Measurements from ENCODE around the gene KLHL30.

KLHL30 gene

GRCh38 chr2:238136820-238137537 is 1.5 kb upstream of the KLHL30 start:
- ChIA-PET POLR2A (interaction anchor here (0.6 kb wide), 1 partner anchor 17 kb away, joined by 3 read pairs; no protein-coding TSS in a partner anchor), CTCF (interaction anchor here (1.2 to 2.2 kb wide), 5 partner anchors 9 to 126 kb away, joined by 3 to 13 read pairs (median 4); no protein-coding TSS in a partner anchor)
- no peak for TF ChIP-seq CTCF (IDR thresholded peaks at IDR 0.05; ENCODE audit: insufficient read depth, low read length, missing control alignments)
- no peak overlapping the region for H3K4me3 ChIP-seq (ENCODE audit: low read depth, low read length)
- no peak for DNase-seq (ENCODE audit: low read depth, low spot score)

- POLR2A ChIA-PET: interaction anchor here (0.6 kb wide), 1 partner anchor 17 kb away, joined by 3 read pairs; no protein-coding TSS in a partner anchor
- CTCF ChIA-PET: interaction anchor here (1.2 to 2.2 kb wide), 5 partner anchors 10 to 125 kb away, joined by 3 to 13 read pairs (median 4); no protein-coding TSS in a partner anchor
- no peak for DNase-seq (ENCODE audit: low read depth, low spot score)
- no peak for TF ChIP-seq CTCF (IDR thresholded peaks at IDR 0.05; ENCODE audit: insufficient read depth, low read length, missing control alignments)
- no peak overlapping the region for H3K4me3 ChIP-seq (ENCODE audit: low read depth, low read length)
These were observed 583 bp upstream of the KLHL30 start for GRCh38 chr2:238137885-238138284.

GRCh38 chr2:238139196-238140039 is 950 bp downstream of the KLHL30 start:
- TF ChIP-seq CTCF (IDR thresholded peaks at IDR 0.05; ENCODE audit: insufficient read depth, low read length, missing control alignments): peak; percentile 44
- no peak for DNase-seq (ENCODE audit: low read depth, low spot score)
- no peak overlapping the region for H3K4me3 ChIP-seq (ENCODE audit: low read depth, low read length)
- POLR2A ChIA-PET: no interaction called here
- CTCF ChIA-PET: interaction anchor here (0.9 to 1.2 kb wide), 2 partner anchors 10 to 13 kb away, joined by 3 to 4 read pairs; no protein-coding TSS in a partner anchor

GRCh38 chr2:238140040-238140439 is 1.6 kb downstream of the KLHL30 start:
- no peak for TF ChIP-seq CTCF (IDR thresholded peaks at IDR 0.05; ENCODE audit: insufficient read depth, low read length, missing control alignments)
- no peak overlapping the region for H3K4me3 ChIP-seq (ENCODE audit: low read depth, low read length)
- ChIA-PET POLR2A (no interaction called here), CTCF (interaction anchor here (0.8 to 1.2 kb wide), 2 partner anchors 12 to 15 kb away, joined by 3 to 4 read pairs; no protein-coding TSS in a partner anchor)
- no peak for DNase-seq (ENCODE audit: low read depth, low spot score)

GRCh38 chr2:238140721-238141540 is 2.5 kb downstream of the KLHL30 start:
- ChIA-PET CTCF (interaction anchor here (0.8 to 1.2 kb wide), 4 partner anchors 11 to 18 kb away, joined by 3 to 4 read pairs (median 4); partner anchors contain the start of gene ERFE), POLR2A (no interaction called here)

More at GRCh38 chr2:238140721-238141540, 2.5 kb downstream of the KLHL30 start:
- no peak for TF ChIP-seq CTCF (IDR thresholded peaks at IDR 0.05; ENCODE audit: insufficient read depth, low read length, missing control alignments)
- no peak overlapping the region for H3K4me3 ChIP-seq (ENCODE audit: low read depth, low read length)
- no peak for DNase-seq (ENCODE audit: low read depth, low spot score)
